ENCODE measurements around the gene GLIS1. TPM values are rescaled to one million over a fixed set of nuclear protein-coding genes. Genes with fewer than 3 reads are reported as not detected.

The GLIS1 gene
- polyA plus RNA-seq, 3 donors, result not detected

DNA sequence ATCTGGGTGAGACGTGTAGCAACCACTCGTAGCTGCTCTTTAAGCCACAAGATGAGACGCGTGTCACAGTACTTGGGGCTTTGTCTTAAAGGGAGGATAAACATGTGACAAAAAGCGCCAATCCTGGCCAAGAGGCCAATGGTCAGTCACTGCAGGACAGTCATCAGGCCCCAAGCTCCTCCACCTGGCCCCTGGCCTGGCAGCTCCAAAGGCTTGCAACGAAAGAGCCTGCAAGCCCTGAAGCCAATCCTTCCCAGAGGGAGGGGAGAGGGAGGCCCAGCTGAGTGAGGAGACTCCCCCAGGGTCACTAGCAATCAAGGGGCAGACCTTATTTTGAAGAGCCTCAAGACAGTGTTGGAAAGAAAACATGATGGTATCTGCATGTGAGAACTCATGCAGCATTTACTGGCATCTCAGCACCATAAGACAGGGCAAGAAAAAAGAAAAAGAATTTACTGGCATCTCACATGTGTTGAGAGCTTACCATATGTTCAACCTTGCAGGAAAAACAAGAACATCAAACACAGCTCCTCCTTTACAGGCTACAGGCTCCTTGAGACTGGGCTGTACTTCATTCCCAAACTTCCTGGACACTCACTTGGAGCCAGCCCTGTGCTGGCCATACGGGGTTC lies 11.4 kb downstream of the GLIS1 start:
- H2AFZ ChIP-seq (ENCODE audit: insufficient read depth, low read depth, low read length, poor library complexity, severe bottlenecking), result no peak overlapping the region
- no peaks in the 10 kb centered on the region for H3K27me3 ChIP-seq (ENCODE audit: control insufficient read depth in 2 of 2, insufficient read depth in 2 of 2, low read length in 2 of 2)
- Mint-ChIP-seq H3K36me3 (no peaks in the 10 kb centered on the region), H3K27me3 (ENCODE audit: low read depth in 3 of 3) (peaks cover 7 to 13% (median 7%) of the 10 kb centered on the region in 3 donors), H3K27ac (no peak overlapping the region), H3K9me3 (no peaks in the 10 kb centered on the region), H3K4me3 (no peak overlapping the region), H3K4me1 (no peaks in the 10 kb centered on the region)
- H3K4me2 ChIP-seq (replicated peaks; ENCODE audit: extremely low read depth, low read length, poor library complexity, severe bottlenecking), result no peak overlapping the region
- no peak for DNase-seq
- no peaks in the 10 kb centered on the region for H3K36me3 ChIP-seq (replicated peaks in 1 of 2; ENCODE audit: control insufficient read depth in 1 of 2, insufficient read depth in 2 of 2, low read length in 2 of 2)
- H3K9ac ChIP-seq (ENCODE audit: insufficient read depth, low read length, poor library complexity, severe bottlenecking), result no peak overlapping the region
- H3K27ac ChIP-seq (ENCODE audit: low read depth in 1 of 2, low read length in 2 of 2), result no peak overlapping the region
- no peaks in the 10 kb centered on the region for H4K20me1 ChIP-seq (ENCODE audit: insufficient read depth, low read length)
- intact Hi-C loops (cut with micrococcal nuclease), result no loop called here
- H3K4me1 ChIP-seq (ENCODE audit: control insufficient read depth in 1 of 2, insufficient read depth in 2 of 2, low read length in 2 of 2), result no peaks in the 10 kb centered on the region
- no peak overlapping the region for H3K4me3 ChIP-seq (replicated peaks in 1 of 3; ENCODE audit: low read depth in 2 of 3, low read length in 3 of 3)
- WGBS (ENCODE audit: insufficient coverage), result 100% methylated on average over 1 of the region's 7 CpGs
- H3K9me3 ChIP-seq (replicated peaks in 1 of 2; ENCODE audit: control insufficient read depth in 1 of 2, insufficient read depth in 1 of 2, low read length in 2 of 2), result no peaks in the 10 kb centered on the region
- TF ChIP-seq CTCF (IDR thresholded peaks at IDR 0.05), result no peak
- H3K79me2 ChIP-seq (ENCODE audit: insufficient read depth, low read length), result no peaks in the 10 kb centered on the region

GRCh38 chr1:53726009-53726600 lies 12.9 kb downstream of the GLIS1 start:
- no peaks in the 10 kb centered on the region for H3K36me3 ChIP-seq (replicated peaks in 1 of 2; ENCODE audit: control insufficient read depth in 1 of 2, insufficient read depth in 2 of 2, low read length in 2 of 2)
- Mint-ChIP-seq H3K27me3 (ENCODE audit: low read depth in 3 of 3) (peaks cover 2 to 5% (median 3%) of the 10 kb centered on the region in 3 donors), H3K4me1 (no peaks in the 10 kb centered on the region), H3K36me3 (no peaks in the 10 kb centered on the region), H3K4me3 (no peak overlapping the region), H3K9me3 (no peaks in the 10 kb centered on the region), H3K27ac (no peak overlapping the region)
- no peaks in the 10 kb centered on the region for H3K9me3 ChIP-seq (replicated peaks in 1 of 2; ENCODE audit: control insufficient read depth in 1 of 2, insufficient read depth in 1 of 2, low read length in 2 of 2)
- H3K79me2 ChIP-seq (ENCODE audit: insufficient read depth, low read length), result no peaks in the 10 kb centered on the region
- no peak overlapping the region for H3K9ac ChIP-seq (ENCODE audit: insufficient read depth, low read length, poor library complexity, severe bottlenecking)
- 88% methylated on average over 4 of the region's 8 CpGs for WGBS (ENCODE audit: insufficient coverage)
- no peak for TF ChIP-seq CTCF (IDR thresholded peaks at IDR 0.05)
- no peaks in the 10 kb centered on the region for H3K4me1 ChIP-seq (ENCODE audit: control insufficient read depth in 1 of 2, insufficient read depth in 2 of 2, low read length in 2 of 2)
- H2AFZ ChIP-seq (ENCODE audit: insufficient read depth, low read depth, low read length, poor library complexity, severe bottlenecking), result no peak overlapping the region
- intact Hi-C loops (cut with micrococcal nuclease), result no loop called here
- no peak overlapping the region for H3K4me3 ChIP-seq (replicated peaks in 1 of 3; ENCODE audit: low read depth in 2 of 3, low read length in 3 of 3)
- no peaks in the 10 kb centered on the region for H4K20me1 ChIP-seq (ENCODE audit: insufficient read depth, low read length)
- no peak overlapping the region for H3K27ac ChIP-seq (ENCODE audit: low read depth in 1 of 2, low read length in 2 of 2)
- H3K27me3 ChIP-seq (ENCODE audit: control insufficient read depth in 2 of 2, insufficient read depth in 2 of 2, low read length in 2 of 2), result no peaks in the 10 kb centered on the region
- H3K4me2 ChIP-seq (replicated peaks; ENCODE audit: extremely low read depth, low read length, poor library complexity, severe bottlenecking), result no peak overlapping the region
- no peak for DNase-seq
